Central memory CD8-positive, alpha-beta T cell (primary cell): Measurements from ENCODE around the gene FKBP1A.
A peak's percentile ranks its signal among the peaks of the same experiment; 100 is the strongest.

Experiments
- ATAC-seq: fragments of 150-1000 bp; cut with Tn5 transposase; replicated peaks from 2 replicates; pipeline ENCODE4 v1.10.0; 2022; ENCODE audit warnings: mild to moderate bottlenecking, moderate FRiP score, moderate number of reproducible peaks; ENCODE audit not compliant: poor library complexity, severe bottlenecking; ENCODE audit errors: extremely low read depth
- DNase-seq, 2 donors: peaks; one replicate each; pipeline ENCODE4 v3.0.0; 2021; ENCODE audit warnings: low spot score in 2 of 2
- H3K27ac Mint-ChIP-seq: one replicate; pipeline ENCODE4 v1.8.0; 2022; ENCODE audit warnings: low read depth, mild to moderate bottlenecking, moderate library complexity, mixed read lengths
- H3K27me3 Mint-ChIP-seq: one replicate; pipeline ENCODE4 v1.8.0; 2022; ENCODE audit warnings: mixed read lengths
- H3K36me3 Mint-ChIP-seq: one replicate; pipeline ENCODE4 v1.8.0; 2022; ENCODE audit warnings: mild to moderate bottlenecking, moderate library complexity, mixed read lengths; ENCODE audit not compliant: insufficient read depth
- H3K4me1 Mint-ChIP-seq: one replicate; pipeline ENCODE4 v1.8.0; 2022; ENCODE audit warnings: mixed read lengths
- H3K4me3 Mint-ChIP-seq: one replicate; pipeline ENCODE4 v1.8.0; 2022; ENCODE audit warnings: mild to moderate bottlenecking, moderate library complexity, mixed read lengths
- H3K9me3 Mint-ChIP-seq: one replicate; pipeline ENCODE4 v1.8.0; 2022; ENCODE audit warnings: mixed read lengths

Gene FKBP1A

DNA sequence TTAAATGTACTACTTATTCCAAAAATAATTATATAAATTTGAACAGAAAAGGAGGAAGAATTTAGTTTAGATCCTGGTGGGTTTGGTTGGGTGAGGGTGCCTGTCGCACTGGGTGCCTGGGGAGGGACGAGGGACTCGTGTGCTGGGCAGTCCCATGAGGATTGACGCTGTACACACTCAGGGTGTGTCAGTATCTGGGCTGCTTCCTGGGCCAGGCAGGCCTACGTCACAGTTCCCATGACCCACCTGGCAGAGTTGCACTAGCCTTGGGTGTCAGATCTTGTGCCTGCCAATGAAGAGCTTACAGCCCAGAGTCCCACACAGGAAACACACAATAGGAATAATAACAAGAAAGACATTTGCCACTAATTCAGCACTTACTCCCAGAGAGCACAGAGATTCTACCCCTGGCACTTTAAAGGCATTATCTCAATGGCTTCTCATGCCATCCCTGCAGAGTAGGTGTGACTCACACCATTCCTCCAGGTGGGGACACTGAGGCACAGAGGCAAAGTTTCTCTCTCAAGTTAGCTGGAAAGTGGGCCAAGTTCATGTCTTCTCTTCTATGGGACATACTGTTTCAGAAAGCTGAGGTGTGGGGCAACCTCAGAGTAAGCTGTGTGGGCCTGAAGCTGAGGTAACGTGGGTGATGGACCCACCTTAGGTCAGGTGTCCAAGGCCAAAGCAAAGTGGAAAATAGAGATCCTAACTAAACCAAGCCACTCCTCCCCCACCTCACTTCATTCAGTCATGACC, 62.6 kb downstream of the FKBP1A start:
- peaks cover 13% of the 10 kb centered on the region for H3K36me3 Mint-ChIP-seq
- peaks cover 21% of the 10 kb centered on the region for H3K4me1 Mint-ChIP-seq
- H3K9me3 Mint-ChIP-seq = no peaks in the 10 kb centered on the region
- ATAC-seq = no peak
- peak in 1 of 2 donors; percentile 11 for DNase-seq
- H3K27me3 Mint-ChIP-seq = no peaks in the 10 kb centered on the region
- peak overlapping the region; percentile 23 for H3K27ac Mint-ChIP-seq
- H3K4me3 Mint-ChIP-seq = no peak overlapping the region

DNA sequence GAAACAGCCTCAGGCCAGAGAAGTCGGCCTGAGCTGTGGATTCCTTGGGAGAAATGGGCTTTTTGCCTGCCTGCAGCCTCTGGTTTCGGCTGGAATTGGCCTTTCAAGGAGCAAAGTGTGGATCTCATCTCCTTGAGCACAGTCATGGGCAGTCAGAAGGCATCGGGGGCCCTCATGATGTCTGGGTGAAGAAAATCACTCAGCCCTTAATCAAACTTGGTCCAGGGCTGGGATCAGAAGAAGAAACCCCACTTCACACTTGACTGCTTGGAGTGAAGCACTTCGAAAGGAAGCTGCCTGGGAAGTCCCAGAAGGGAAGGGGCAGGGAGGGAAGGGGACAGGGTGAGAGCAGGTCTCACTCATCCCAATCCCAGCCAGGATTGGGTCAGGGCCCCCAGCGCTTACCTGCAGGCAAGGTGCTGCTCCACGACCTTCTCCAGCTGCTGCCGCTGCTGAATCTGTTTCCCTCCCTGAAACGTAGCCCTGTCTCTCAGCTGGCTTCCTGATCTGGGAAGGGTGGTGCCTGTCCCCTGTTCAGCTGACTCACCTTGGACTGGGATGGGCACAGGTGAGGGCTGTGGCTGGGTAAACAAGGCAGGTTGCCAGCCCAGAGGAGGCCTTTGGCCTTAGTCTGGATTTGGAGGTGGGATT, 64.0 kb downstream of the FKBP1A start, which contains the start of gene SDCBP2:
Gene SDCBP2 (minus strand): TSS at position 460 of the 651 bp plus-strand sequence. CDS start 8,723 bp downstream, outside the sequence.
- DNase-seq = peak in 1 of 2 donors; percentile 8
- ATAC-seq = no peak
- peaks cover 21% of the 10 kb centered on the region for H3K4me1 Mint-ChIP-seq
- peaks cover 13% of the 10 kb centered on the region for H3K36me3 Mint-ChIP-seq
- H3K4me3 Mint-ChIP-seq = no peak within 1 kb of the TSS
- H3K27ac Mint-ChIP-seq = peak within 1 kb of the TSS; percentile 36
- H3K9me3 Mint-ChIP-seq = no peaks in the 10 kb centered on the region
- no peaks in the 10 kb centered on the region for H3K27me3 Mint-ChIP-seq

DNA sequence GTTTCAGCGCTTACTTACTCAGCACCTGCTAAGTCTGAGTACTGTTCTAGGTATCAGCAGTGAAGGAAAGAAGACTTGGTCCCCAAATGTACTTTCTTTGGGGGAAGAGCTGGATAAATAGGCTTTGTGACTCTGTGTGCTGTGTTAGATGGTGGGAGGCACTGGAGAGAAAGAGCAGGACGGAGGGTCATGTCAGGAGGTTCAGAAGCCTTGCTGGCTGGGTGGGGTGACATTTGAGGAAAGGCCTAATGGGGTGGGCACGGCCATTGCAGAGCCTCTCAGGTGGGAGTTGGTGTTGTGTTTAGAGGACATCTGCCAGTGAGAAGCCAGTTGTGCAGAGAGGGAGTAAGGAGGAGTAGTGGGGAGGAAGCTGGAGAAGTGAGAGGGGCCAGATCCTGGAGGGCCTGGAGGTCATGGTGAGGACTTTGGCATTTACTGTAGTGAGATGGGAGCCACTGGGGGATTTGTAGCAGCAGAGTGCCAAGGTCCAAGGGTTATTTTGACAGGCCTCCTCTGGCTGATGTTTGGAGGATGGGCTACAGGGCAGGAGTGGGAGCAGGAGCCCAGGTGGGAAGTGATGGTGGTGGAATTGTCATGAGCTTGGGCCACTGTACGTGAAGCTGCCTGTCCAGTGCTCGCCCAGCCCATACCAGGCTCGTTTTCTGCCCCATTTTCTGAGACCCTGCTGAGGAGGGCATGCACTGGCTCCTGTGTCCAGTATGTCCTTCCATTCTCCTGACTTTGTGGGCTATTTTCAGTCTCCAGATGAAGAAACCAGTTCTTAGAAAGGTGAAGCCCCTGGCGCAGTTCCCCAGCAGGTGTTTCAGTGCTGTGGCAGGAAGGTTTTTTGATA, 64.8 kb downstream of the FKBP1A start:
- H3K4me1 Mint-ChIP-seq = peaks cover 21% of the 10 kb centered on the region
- no peaks in the 10 kb centered on the region for H3K9me3 Mint-ChIP-seq
- peaks cover 12% of the 10 kb centered on the region for H3K36me3 Mint-ChIP-seq
- ATAC-seq = no peak
- peak in 1 of 2 donors; percentile 9 for DNase-seq
- H3K4me3 Mint-ChIP-seq = no peak overlapping the region
- peak overlapping the region; percentile 36 for H3K27ac Mint-ChIP-seq
- no peaks in the 10 kb centered on the region for H3K27me3 Mint-ChIP-seq

DNA sequence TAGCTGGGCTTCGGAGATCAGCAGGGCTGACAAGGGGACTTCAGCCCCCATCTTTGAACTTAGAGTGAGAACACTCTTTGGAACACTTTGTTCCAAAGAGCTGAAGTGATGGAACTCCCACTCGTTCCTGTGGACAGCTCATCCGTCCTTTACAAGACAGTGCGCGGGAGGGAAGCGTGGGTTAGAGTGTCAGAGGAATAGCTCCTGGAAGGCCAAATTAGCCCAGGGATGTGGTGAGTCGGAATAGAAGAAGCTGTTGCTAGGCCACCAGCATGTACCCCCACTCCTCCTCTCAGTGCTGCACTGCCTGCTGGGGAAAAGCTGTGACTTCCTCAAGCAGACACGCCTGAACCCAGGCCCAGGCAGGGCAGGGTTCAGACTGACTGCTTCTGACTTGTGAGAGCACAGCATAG, 65.6 kb downstream of the FKBP1A start:
- Mint-ChIP-seq H3K27me3 (no peaks in the 10 kb centered on the region), H3K36me3 (peaks cover 9% of the 10 kb centered on the region), H3K4me3 (no peak overlapping the region), H3K9me3 (no peaks in the 10 kb centered on the region), H3K27ac (peak overlapping the region; percentile 36), H3K4me1 (peaks cover 21% of the 10 kb centered on the region)
- ATAC-seq = no peak
- DNase-seq = peak in 1 of 2 donors; percentile 7

DNA sequence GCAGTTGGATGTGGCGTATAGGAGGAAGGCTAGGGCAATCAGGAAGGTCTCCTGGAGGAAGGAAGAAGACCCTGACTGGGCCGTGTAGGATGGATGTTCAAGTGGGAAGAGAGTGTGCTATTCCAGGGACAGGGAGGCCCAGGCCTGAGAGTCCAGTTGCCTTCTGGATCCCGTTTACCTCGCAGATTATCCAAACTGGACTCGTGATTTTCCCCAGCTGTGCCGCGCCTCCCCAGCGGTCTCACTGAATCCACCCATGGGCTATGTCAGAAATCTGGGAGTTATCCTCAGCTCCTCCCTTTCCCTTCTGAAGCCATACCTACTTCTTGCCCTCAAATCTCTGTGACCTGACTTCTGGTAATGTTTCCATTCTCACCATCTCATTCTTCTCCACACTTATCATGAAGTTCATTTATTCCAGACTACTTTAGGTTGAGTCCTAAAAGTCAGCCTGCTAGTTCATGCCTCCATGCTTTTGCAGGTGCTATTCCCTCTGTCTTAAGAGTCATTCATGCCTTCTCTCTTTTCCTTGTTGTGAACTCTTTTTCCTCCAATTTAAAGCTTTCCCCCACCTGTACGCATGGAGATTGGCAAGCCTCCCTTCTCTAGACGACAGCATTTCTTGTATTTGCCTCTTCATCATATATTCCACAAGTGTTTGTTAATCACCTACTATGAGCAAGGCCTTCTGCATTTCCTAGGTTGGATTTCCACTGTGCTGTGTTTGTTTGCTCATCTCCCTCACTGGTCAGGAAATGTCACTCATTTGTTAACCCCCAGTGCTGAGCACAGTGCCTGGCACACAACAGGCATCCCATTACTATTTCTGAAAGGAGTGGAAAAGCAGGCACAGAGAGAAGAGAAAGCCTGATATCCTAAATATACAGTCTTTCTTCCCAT, 66.6 kb downstream of the FKBP1A start:
- peak in 1 of 2 donors; percentile 15 for DNase-seq
- Mint-ChIP-seq H3K4me3 (no peak overlapping the region), H3K9me3 (no peaks in the 10 kb centered on the region), H3K4me1 (peaks cover 15% of the 10 kb centered on the region), H3K36me3 (peaks cover 7% of the 10 kb centered on the region), H3K27me3 (no peaks in the 10 kb centered on the region), H3K27ac (no peak overlapping the region)
- ATAC-seq = no peak

DNA sequence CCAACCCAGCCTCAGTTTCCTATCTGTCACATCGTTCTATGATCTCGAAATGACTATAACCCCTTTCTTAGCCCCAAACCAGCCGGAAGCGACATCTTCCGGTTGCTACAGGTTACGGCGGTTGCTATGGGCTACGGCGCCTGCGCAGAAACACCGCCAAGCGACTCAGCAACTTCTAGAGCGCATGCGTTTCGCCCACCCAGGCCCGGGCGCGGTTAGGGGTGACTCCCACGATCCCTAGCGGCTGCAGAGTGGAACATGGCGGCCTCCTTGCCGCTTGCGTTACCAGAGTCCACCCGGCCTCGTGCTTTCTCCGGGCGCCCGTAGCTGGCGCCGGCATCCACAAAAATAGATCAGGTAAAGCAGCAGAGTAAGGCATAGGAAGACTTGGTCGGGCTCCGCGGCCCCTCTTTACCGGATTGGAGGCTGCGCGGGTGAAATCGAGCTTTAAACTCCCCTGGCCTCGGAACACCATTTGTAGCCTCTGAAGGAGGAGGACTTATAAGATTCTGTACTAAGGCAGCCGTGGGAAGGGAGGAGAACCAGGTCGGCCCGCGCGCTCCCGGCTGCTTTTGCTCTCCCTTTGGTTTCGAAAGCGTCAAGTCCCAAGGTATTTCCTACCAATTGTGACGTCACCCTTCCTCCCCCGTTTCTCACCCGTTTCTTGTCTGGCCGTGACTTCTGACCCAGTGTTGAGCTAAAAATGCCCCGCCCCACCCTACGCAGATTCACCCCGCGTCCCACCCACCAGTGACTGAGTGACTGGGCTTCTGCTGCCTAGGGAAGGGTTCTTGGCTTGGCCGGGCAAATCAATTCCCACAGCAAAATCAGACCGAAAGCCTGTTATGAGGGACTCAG, 67.5 kb downstream of the FKBP1A start:
- Mint-ChIP-seq H3K27me3 (no peaks in the 10 kb centered on the region), H3K4me1 (peaks cover 8% of the 10 kb centered on the region)
- peak; percentile 98 for DNase-seq

DNA sequence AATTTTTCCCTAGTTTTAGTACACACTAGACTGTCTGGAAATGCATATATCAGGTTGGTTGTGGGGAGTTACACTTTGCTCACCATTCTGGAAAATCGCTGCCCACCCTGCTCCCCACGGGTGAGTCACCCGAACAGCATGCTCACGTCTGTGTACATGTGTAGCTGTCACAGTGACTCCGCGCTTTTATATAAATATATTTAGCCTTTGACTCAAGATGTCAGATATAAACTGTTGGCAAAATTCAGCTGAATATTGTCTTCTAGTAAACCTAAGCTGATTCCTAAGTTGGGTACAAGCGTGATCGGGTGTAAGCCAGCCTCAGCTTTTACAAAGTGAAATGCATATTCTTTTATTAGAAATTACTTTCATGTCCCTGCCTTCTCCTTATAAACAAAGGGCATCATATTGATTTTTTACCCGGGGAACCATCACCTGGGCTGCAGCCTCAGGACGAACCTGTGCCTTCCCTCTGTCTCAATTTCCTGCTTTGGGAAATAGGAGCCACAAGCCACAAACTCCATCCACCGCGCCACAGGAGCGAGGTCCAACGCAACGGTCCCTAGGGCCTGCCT, 68.2 kb downstream of the FKBP1A start:
- Mint-ChIP-seq H3K4me3 (no peak overlapping the region), H3K9me3 (no peaks in the 10 kb centered on the region), H3K36me3 (peaks cover 2% of the 10 kb centered on the region), H3K27ac (no peak overlapping the region), H3K4me1 (peaks cover 3% of the 10 kb centered on the region), H3K27me3 (no peaks in the 10 kb centered on the region)
- ATAC-seq (no peak), DNase-seq (no peak)

More for the DNA sequence above, 67.5 kb downstream of the FKBP1A start:
- peak; percentile 88 for ATAC-seq
- no peak overlapping the region for H3K27ac Mint-ChIP-seq
- H3K36me3 Mint-ChIP-seq = peaks cover 3% of the 10 kb centered on the region
- no peaks in the 10 kb centered on the region for H3K9me3 Mint-ChIP-seq
- no peak overlapping the region for H3K4me3 Mint-ChIP-seq

DNA sequence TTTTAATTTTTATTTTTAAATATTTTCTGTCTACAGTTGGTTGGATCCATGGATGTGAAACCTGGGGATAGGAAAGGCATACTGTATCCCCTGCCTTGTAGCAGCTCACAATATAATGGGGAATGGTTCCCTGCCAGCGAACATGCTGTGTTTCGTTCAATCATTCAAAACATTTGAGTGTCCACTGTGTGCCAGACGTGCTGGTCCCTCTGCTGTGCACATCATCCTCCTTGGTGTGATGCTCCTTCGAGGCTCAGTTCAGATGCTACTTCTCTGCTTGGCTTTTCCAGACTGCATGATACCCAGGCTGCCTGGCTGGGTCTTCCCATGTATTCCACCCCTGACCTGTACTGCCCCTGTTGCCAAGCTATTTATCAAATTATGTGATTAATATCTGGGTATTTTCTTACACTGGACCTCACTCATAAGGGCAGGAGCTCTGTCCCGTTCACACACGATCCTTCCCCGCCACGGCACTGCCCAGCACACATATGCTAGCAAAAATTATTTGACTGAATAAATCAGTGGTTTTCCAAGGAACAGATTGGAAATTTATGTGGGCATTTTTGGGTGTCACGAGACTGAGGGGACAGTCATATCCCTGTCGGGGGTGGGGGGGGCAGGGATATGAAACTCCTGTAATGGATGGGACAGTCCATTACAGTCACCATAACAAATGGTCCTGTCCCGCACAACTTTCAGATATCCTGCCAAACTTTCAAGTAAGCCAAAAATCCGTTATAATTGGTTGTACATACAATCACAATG, 68.8 kb downstream of the FKBP1A start:
- H3K36me3 Mint-ChIP-seq = peaks cover 2% of the 10 kb centered on the region
- ATAC-seq = no peak
- H3K4me3 Mint-ChIP-seq = no peak overlapping the region
- H3K27me3 Mint-ChIP-seq = no peaks in the 10 kb centered on the region
- no peaks in the 10 kb centered on the region for H3K9me3 Mint-ChIP-seq
- H3K27ac Mint-ChIP-seq = no peak overlapping the region
- no peak for DNase-seq
- H3K4me1 Mint-ChIP-seq = no peaks in the 10 kb centered on the region

DNA sequence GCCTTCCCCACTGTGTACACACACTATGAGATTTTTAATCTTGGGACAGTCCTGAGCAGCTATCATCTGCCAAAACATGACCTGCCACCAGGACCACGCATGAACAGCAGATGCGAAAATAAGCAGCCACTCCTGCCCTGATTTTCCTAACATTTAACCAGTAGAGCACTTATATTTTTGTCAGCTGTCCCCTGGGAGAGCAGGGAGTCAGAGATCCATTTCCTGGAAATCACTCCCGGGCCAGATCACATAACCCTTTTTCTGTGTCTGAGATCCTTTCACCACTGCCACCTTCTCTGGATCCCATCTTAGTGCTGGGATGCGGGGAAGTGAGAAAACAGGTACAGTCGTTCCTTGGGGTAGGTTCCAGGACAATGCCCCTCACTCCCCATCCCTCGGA, 69.6 kb downstream of the FKBP1A start:
- Mint-ChIP-seq H3K4me3 (no peak overlapping the region), H3K36me3 (peaks cover 4% of the 10 kb centered on the region), H3K4me1 (no peaks in the 10 kb centered on the region), H3K27me3 (no peaks in the 10 kb centered on the region), H3K27ac (no peak overlapping the region), H3K9me3 (no peaks in the 10 kb centered on the region)
- no peak for ATAC-seq
- DNase-seq = no peak

DNA sequence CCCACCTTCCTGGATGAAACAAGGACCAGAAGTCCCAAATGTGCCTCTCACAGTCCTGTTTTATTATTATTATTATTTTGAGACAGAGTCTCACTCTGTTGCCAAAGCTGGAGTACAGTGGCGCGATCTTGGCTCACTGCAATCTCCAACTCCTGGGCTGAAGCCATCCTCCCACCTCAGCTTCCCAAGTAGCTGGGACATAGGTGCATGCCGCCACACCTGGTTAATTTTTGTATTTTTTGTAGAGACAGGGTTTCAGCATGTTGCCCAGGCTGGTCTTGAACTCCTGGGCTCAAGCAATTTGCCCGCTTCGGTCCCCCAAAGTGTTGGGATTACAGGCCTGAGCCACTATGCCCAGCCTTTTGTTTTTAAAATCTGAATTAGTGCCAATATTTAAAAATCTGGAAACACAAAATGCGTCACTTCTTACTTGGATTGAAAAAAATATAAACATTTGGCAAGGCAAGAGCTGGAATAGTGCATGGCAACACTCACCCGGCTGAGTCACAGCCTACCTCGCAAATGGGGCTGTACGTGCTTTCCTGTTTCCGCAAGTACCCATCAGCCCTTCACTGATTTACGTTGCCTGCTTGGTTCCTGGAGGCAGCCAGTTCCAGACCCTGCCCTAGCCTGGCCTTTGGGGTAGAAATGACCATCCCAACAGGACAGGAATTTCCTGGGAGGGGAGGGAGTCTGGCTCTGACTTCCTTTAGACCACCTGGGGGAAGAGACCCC, 70.2 kb downstream of the FKBP1A start:
- ATAC-seq (no peak), DNase-seq (no peak)
- Mint-ChIP-seq H3K9me3 (no peaks in the 10 kb centered on the region), H3K27ac (no peak overlapping the region), H3K36me3 (peaks cover 4% of the 10 kb centered on the region), H3K27me3 (no peaks in the 10 kb centered on the region), H3K4me3 (no peak overlapping the region), H3K4me1 (no peaks in the 10 kb centered on the region)
